Lung microvascular endothelial cell (primary cell): ENCODE data around the gene ZNF124. TPM values are rescaled to one million over a fixed set of nuclear protein-coding genes. Genes with fewer than 3 reads are reported as not detected.

Source experiments
- DNase-seq, 2 donors: peaks; one replicate each; pipeline versions ENCODE4 v3.0.0 to v3.0.0-alpha.2; 2010; ENCODE audit warnings: low read depth in 2 of 2
- total RNA-seq: library from RNA; depleted of rRNA; stranded (reverse); fragments of >200 nt; gene quantifications from 2 replicates; pipeline ENCODE4 v1.2.1, GENCODE V29; 2014

Gene ZNF124
- total RNA-seq, 1 donor from 2014 or later = 59.3 TPM

DNA sequence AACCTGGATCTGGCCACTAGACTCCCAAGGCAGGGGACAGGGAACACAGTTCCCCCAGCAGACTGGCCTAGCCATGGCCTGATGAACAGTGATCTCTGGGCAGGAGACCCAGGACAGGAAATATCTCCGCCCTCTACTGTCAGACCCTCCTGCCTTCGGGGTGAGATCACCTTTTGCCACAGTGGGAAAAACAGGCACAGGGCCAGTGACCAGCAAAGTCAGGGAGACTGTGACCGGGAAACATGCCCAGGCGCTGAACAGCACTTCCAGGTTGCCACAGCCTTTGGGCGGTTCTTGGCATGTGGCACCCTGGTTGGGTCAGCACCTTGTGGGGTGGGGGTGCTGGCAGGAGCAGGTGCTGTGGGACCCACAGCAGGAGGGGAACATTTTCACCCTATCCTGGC lies 58.7 kb downstream of the ZNF124 start:
- DNase-seq = peak; percentile 14 to 46

DNA sequence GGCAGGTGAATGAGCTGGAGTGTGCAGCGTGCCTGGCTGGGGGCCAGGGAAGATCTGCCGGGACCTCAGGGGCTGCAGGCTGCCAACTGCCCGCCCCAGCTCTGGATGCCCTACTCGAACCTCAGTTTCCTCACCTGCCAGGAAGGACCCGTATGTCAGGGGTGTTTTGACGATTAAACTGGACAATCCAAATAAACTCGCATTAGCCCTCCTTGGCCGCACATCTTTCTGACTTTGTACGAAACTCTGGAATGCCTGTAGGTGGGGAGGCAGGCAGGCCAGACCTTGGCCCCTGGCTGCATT lies 59.4 kb downstream of the ZNF124 start:
- DNase-seq = no peak

DNA sequence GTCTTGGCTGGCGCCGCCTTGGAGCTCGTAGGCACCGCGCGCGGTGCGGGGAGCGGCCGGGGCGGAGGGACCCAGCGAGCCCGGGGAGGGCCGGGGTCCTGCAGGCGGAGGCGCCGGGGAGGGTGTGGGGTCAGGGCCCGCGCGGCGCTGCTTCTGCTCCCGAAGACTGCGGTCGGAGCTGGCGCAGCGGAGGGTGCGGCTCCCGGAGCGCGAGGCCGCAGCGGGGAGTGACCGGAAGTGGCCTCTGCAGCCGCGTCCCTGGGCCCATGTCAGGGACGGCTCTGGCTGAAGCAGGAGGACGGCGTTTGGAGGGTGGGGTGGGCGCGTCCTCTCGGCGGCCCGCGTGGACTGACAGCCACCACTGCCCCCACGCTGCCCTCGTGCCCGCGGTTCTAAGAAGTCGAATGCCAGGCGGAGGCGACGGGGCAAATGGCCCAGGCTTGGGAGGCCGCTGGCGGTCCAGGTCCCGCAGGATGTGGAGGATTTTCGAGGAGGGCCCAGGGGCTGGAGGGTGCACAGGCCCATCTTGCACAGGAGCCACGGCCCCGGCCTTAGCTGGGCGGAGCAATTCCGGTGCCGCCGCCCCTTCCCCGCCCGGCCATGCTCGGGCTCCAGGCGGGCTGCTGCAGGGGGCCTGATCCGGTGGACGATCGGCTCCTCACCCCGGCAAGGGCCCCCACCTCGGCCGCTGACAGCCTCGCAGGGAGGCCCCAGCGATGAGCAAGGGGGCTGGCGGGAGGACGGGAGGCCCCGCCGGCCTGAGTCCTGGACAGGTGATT lies 59.9 kb downstream of the ZNF124 start:
- DNase-seq = peak; percentile 31 to 38

DNA sequence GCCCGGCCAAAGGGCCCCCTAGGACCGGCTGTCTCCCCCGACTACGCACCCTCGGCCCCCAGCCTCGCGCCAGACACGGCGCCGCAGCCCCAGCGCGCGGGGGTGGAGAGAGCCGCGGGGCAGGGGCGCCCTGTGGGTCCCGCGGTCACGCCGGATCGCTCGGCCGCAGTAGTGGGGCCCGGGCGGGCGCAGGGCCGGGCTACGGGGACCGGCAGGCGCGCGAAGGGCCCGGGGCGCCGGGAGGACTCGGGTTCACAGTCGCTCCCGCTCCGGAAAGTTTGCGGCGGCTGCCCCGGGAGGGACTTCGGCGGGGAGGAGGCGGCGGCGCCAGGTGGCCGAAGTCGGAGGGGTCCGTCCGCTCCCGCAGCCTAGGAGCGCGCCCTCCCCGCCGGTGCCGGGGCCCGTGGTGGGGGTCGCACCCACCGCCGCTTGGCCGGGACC lies 60.5 kb downstream of the ZNF124 start:
- DNase-seq = peak in 1 of 2 donors; percentile 11

DNA sequence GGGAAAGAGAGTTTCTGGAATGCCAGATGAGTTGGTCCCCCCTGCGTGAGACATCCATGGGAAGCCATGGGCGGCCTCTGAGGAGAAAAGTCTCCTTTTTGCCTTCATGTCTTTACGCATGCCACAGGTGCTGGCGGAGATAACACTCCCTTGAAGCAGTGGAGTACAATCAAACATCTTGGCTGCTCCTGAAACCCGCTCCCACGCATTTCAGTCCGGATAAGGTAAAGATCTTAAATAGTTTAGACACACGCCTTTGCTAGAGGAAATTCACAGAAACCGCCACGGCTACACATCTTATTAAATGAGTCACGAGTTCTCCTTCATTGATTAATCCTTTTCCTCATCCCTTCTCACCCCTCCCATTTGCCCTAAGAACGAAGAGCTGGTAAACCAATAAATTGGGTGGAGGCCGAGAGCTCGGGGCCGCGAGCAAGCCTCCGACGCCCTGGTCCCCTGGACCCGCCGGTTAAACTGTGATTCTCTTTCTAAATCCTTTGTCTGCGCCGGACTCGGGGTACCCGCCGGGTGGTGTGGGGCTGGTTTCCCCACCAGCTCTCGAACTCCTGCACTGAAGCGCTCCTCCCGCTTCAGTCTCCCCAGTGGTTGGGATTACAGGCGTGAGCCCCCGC lies 61.1 kb downstream of the ZNF124 start:
- no peak for DNase-seq

DNA sequence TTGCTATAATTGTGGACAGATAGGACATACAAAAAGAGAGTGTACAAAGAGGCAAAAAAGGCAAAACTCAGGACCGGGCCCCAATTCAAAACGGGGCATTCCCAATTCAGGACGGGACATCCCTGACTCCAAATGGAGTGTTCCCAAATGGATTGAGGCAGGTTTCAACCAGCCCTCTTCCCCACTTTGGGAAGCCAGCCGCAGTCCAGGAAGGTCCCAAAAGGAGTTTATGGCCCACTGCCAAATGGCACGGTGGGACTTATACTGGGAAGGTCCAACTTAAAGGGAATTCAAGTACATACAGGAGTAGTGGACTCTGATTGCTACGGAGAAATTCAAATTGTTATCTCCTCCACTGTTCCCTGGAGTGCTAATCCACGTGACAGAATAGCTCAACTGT lies 64.1 kb downstream of the ZNF124 start:
- no peak for DNase-seq

DNA sequence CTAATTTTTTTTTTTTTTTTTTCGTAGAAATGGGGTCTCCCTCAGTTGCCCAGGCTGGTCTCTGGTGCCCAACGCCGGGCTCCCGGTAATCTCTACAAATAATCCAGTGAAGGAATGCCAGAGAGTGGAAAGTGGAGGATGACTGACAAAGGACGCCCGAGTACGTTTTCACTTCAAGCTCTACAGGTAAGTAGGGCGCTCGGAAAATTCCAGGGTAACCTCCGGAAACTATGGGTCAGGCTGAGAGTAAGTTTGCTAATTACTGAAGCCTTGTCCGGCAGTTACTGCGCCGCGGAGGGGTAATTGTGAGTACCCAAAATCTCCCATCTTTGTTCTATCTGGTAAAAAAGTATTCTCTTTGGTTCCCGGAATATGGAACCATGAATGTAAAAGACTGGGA lies 65.9 kb downstream of the ZNF124 start:
- no peak for DNase-seq

Other genes with a start within 250 kb of the ZNF124 start
- gene AHCTF1, start 240.1 kb downstream of the ZNF124 start, total RNA-seq = 18.3 and 19.8 TPM in 2 replicates
- 0.99 and 1.7 TPM in 2 replicates for gene ZNF695, start 164.0 kb downstream of the ZNF124 start, total RNA-seq
- gene ZNF670, start 93.2 kb downstream of the ZNF124 start, total RNA-seq = 4.4 and 7.5 TPM in 2 replicates
- gene ZNF669, start 67.7 kb downstream of the ZNF124 start, total RNA-seq = 8.1 and 14.5 TPM in 2 replicates
- not detected in 2 replicates for gene VN1R5, start 84.1 kb upstream of the ZNF124 start, total RNA-seq
- gene ZNF496, start 159.8 kb upstream of the ZNF124 start, total RNA-seq = 15.3 and 26.6 TPM in 2 replicates
- under 0.01 TPM in 2 replicates for gene NLRP3, start 244.2 kb upstream of the ZNF124 start, total RNA-seq